Heart left ventricle (tissue), 16 donors: ENCODE data around the gene ADAM17. TPM values are rescaled to one million over a fixed set of nuclear protein-coding genes. Genes with fewer than 3 reads are reported as not detected.
A peak's percentile ranks its signal among the peaks of the same experiment; 100 is the strongest.
"Not testable (repeated sequence)": the region's sequence is repeated elsewhere in the genome, so short reads cannot be mapped to it uniquely, and the experiment has no call there.

Experiments
- ATAC-seq, 4 donors: fragments of 200-7000 bp; cut with Tn5 transposase; one replicate each; pipeline ENCODE4 v1.9.1; 2020 to 2022; ENCODE audit warnings: moderate library complexity in 4 of 4, mild to moderate bottlenecking in 3 of 4, moderate number of reproducible peaks in 1 of 4
- DNase-seq, 5 donors: peaks; one replicate each; pipeline ENCODE4 v3.0.0-alpha.2; 2020
- H3K27ac ChIP-seq, 12 donors: fragments of 200-600 bp; sonication (generic) in 4 of 12; one replicate each; pipeline versions ENCODE4 v1.5.0 to v1.8.0; 2016 to 2022; ENCODE audit warnings: mild to moderate bottlenecking in 2 of 12
- H3K27me3 ChIP-seq, 9 donors: fragments of 200-600 bp; sonication (generic) in 2 of 9; one replicate each; pipeline versions ENCODE4 v1.5.1 to v1.8.0; 2016 to 2022; ENCODE audit warnings: mild to moderate bottlenecking in 3 of 9
- H3K36me3 ChIP-seq, 9 donors: fragments of 200-600 bp; sonication (generic) in 2 of 9; one replicate each; pipeline versions ENCODE4 v1.5.0 to v1.8.0; 2018 to 2022; ENCODE audit warnings: mild to moderate bottlenecking in 2 of 9
- H3K4me1 ChIP-seq, 12 donors: fragments of 200-600 bp; sonication (generic) in 4 of 12; one replicate each; pipeline versions ENCODE4 v1.5.0 to v1.8.0; 2016 to 2022; ENCODE audit warnings: mild to moderate bottlenecking in 3 of 12
- H3K4me3 ChIP-seq, 12 donors: fragments of 200-600 bp; sonication (generic) in 4 of 12; one replicate each; pipeline versions ENCODE4 v1.5.0 to v1.8.0; 2017 to 2022; ENCODE audit warnings: mild to moderate bottlenecking in 9 of 12, moderate library complexity in 4 of 12
- H3K9me3 ChIP-seq, 12 donors: fragments of 200-600 bp; sonication (generic) in 4 of 12; one replicate each; pipeline versions ENCODE4 v1.5.0 to v1.8.0; 2016 to 2022; ENCODE audit warnings: mild to moderate bottlenecking in 1 of 12
- POLR2A ChIP-seq, 2 donors: fragments of 450-650 bp; IDR thresholded peaks; one replicate each; pipeline ENCODE4 v1.6.1; 2017; ENCODE audit warnings: antibody characterized with exemption in 2 of 2, mild to moderate bottlenecking in 2 of 2, moderate library complexity in 2 of 2
- WGBS, 4 donors: extraction: QIAGEN DNeasy Blood & Tissue Kit in 2 of 4; methylation state at CpG; one replicate each; pipeline versions ENCODE4 v1.1.5 to v1.1.7; 2013 to 2018; 5-methylcytosine and 5-hydroxymethylcytosine counted together
- intact Hi-C, 10 donors: fragments of 100-400 bp; cut with DNase I; formaldehyde crosslinking; loops; one replicate each; pipeline versions ENCODE4 v1.11.1 to v1.14.2; 2022
- polyA plus RNA-seq, 2 donors: library from polyadenylated mRNA; stranded (reverse); fragments of 200-250 nt; gene quantifications; one replicate each; pipeline ENCODE4 v1.2.3, GENCODE V29; 2013
- total RNA-seq, 9 donors: library from RNA; depleted of rRNA in 2 of 9; stranded (reverse); fragments of >200 nt in 2 of 9; fragmentation: NEBNext Ultra II Directional in 3 of 9; extraction: Animal tissue kit (Norgen Biotek cat#: 25700) in 3 of 9; gene quantifications; one replicate each; pipeline versions ENCODE4 v1.1.0 to v1.2.4, GENCODE V29; 2016 to 2023
- TF ChIP-seq, protein P1 (sequence below), 12 donors: fragments of 200-600 bp; sonication (generic) in 4 of 12; IDR thresholded peaks; one replicate each; pipeline versions ENCODE4 v1.5.0 to v1.8.0; 2018 to 2022; ENCODE audit warnings: antibody characterized with exemption in 12 of 12, mild to moderate bottlenecking in 5 of 12
- donor health status: ischemic (EF 13 %, LVEDD 7.1; RV severe dilation, severe dysfunction).
- donor health status: healthy with polysubstance abuse.
- donor health status: DM: no; HTN: yes; CAD: no.
- donor health status: DM: no; HTN: no; CAD: no.
- donor health status: ischemic (EF 25% LVEDD 6.9; RV normal size, moderate dysfunction).
- donor health status: ischemic (EF 25% LVEDD 5.7; RV mildly dilated, moderate dysfunction).
- donor health status: healthy.
- donor health status: DM: yes; HTN: yes; CAD: no.
- donor health status: ischemic (EF 35%, LVEDD 5.7; RV mildly dilated, moderate dysfunction).
- donor health status: nonischemic (EF 11% LVEDD 7.7; RV severe dilation, severe dysfunction).
- donor health status: DM: yes; HTN: yes; CAD: no.
- donor health status: PGD.
- donor health status: ischemic (EF 29% LVEDD 5.4; RV normal size, mild dysfunction).
- donor health status: nonischemic (EF 23%, LVEDD 6.1; RV moderate dilation, normal function).

Gene ADAM17
- total and polyA plus RNA-seq, 11 donors = 6.5 to 22.4 (median 15.0) TPM

DNA sequence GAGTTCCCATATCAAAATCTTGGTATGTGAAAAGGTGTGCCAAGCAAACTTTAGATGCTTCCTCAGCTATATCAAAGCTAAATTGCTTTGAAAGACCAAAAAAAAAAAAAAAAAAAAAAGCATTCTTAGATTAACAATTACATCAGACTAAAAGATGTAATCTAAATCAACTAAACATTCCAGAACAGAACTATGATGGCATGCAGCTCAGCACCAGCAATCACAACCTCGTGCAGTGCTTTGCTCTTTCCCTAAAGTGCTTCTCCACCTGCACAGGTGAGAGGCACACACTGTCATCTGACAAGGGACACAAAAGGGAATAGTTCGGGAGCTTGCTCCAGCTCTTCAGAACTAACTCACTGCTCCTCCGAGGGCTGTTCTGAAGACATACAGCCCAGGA lies 37.5 kb downstream of the ADAM17 start:
- WGBS, 4 donors = 77 to 86% (median 83%) methylated on average over 3 of the region's 3 CpGs
- DNase-seq (no peak), ATAC-seq (no peak)
- no peaks in the 10 kb centered on the region for H3K9me3 ChIP-seq
- intact Hi-C loops = no loop called here
- H3K4me1 ChIP-seq = no peaks in the 10 kb centered on the region
- H3K36me3 ChIP-seq = peaks cover 0 to 96% (median 89%) of the 10 kb centered on the region in 9 donors
- H3K27ac ChIP-seq = no peak overlapping the region
- no peak for TF ChIP-seq POLR2A (IDR thresholded peaks at IDR 0.05)
- TF ChIP-seq, protein P1, sequence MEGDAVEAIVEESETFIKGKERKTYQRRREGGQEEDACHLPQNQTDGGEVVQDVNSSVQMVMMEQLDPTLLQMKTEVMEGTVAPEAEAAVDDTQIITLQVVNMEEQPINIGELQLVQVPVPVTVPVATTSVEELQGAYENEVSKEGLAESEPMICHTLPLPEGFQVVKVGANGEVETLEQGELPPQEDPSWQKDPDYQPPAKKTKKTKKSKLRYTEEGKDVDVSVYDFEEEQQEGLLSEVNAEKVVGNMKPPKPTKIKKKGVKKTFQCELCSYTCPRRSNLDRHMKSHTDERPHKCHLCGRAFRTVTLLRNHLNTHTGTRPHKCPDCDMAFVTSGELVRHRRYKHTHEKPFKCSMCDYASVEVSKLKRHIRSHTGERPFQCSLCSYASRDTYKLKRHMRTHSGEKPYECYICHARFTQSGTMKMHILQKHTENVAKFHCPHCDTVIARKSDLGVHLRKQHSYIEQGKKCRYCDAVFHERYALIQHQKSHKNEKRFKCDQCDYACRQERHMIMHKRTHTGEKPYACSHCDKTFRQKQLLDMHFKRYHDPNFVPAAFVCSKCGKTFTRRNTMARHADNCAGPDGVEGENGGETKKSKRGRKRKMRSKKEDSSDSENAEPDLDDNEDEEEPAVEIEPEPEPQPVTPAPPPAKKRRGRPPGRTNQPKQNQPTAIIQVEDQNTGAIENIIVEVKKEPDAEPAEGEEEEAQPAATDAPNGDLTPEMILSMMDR (IDR thresholded peaks at IDR 0.05) = no peak
- H3K27me3 ChIP-seq = no peaks in the 10 kb centered on the region
- no peak overlapping the region for H3K4me3 ChIP-seq

DNA sequence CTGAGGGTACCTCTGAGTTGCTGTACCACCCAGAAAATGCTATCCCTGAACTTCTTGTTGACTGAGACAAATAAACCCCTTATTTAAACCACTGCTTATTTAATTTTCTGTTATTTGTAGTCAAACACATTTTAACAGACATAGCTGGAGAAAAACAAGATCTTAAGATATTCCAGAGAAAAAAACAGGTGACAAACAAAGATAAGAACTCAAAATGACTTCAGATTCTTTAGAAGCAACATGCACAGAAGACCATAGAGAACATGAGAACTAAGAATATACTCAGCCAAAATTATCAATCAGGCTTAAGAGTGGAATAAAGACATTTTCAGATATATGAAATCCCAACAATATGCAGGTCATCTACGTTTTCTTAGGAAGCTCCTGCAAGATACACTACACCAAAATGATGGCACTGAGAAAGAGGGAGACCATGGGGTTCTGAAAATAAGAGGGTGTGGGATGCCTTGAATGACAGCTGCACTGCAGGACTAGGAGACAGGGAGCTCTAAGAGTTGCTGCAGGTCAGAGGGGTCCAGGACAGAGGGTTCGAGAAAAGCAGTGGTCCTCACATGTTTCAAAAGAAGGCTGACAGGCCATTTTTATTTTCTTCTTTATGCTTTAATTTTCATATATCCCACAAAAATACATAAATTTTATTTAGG lies 38.4 kb downstream of the ADAM17 start:
- DNase-seq (no peak), ATAC-seq (no peak)
- Histone ChIP-seq H3K36me3 (peaks cover 0 to 96% (median 89%) of the 10 kb centered on the region in 9 donors), H3K9me3 (no peaks in the 10 kb centered on the region), H3K27ac (no peak overlapping the region), H3K27me3 (no peaks in the 10 kb centered on the region), H3K4me3 (no peak overlapping the region), H3K4me1 (no peaks in the 10 kb centered on the region)
- intact Hi-C loops = no loop called here
- 67 to 94% (median 93%) methylated on average over 2 of the region's 2 CpGs for WGBS, 4 donors
- TF ChIP-seq, protein P1 (IDR thresholded peaks at IDR 0.05) = no peak
- TF ChIP-seq POLR2A (IDR thresholded peaks at IDR 0.05) = no peak

DNA sequence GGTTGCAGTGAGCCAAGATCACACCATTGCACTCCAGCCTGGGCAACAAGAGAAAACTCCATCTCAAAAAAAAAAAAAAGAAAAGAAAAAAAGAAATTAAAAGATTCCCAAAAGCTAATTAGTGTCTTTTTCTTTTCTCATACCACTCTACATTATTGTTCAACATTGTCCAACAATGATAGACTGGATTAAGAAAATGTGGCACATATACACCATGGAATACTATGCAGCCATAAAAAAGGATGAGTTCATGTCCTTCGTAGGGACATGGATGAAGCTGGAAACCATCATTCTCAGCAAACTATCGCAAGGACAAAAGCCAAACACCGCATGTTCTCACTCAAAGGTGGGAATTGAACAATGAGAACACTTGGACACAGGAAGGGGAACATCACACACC lies 41.7 kb downstream of the ADAM17 start:
- H3K9me3 ChIP-seq, H3K27ac ChIP-seq, H3K4me1 ChIP-seq, DNase-seq, H3K4me3 ChIP-seq, intact Hi-C loops, H3K27me3 ChIP-seq, ATAC-seq: not testable (repeated sequence)
- 95 to 96% (median 96%) methylated on average over 3 of the region's 3 CpGs for WGBS, 4 donors
- H3K36me3 ChIP-seq = peaks cover 0 to 92% (median 64%) of the 10 kb centered on the region in 9 donors

DNA sequence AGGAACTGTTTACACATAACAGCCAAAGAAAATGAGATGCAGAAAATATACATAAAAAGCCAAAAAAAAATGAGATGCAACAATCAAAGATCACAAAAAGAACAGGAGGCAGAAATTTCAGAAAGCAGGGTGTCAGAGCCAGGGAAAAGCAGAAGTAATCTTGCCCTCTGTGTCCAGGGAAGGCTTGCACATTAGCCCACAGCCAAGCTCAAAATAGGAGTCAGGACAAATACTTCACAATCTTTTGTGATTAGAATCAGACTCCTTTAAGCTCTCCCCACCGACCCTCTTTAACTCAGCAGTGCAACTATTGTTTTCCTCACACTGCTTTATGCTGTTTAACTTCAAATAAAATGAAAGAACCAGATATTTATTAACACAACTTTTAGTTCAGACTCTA lies 46.7 kb downstream of the ADAM17 start:
- peaks cover 0 to 20% (median 0%) of the 10 kb centered on the region in 12 donors for H3K4me1 ChIP-seq
- 3 to 17% (median 15%) methylated on average over 1 of the region's 1 CpG for WGBS, 4 donors
- H3K9me3 ChIP-seq = no peaks in the 10 kb centered on the region
- H3K27ac ChIP-seq = peak overlapping the region in 1 of 12 donors; percentile 24
- H3K27me3 ChIP-seq = no peaks in the 10 kb centered on the region
- TF ChIP-seq, protein P1 (IDR thresholded peaks at IDR 0.05) = no peak
- no peak for TF ChIP-seq POLR2A (IDR thresholded peaks at IDR 0.05)
- H3K36me3 ChIP-seq = peaks cover 0 to 88% (median 48%) of the 10 kb centered on the region in 9 donors
- intact Hi-C loops = no loop called here
- DNase-seq (no peak), ATAC-seq (no peak)
- H3K4me3 ChIP-seq = no peak overlapping the region

DNA sequence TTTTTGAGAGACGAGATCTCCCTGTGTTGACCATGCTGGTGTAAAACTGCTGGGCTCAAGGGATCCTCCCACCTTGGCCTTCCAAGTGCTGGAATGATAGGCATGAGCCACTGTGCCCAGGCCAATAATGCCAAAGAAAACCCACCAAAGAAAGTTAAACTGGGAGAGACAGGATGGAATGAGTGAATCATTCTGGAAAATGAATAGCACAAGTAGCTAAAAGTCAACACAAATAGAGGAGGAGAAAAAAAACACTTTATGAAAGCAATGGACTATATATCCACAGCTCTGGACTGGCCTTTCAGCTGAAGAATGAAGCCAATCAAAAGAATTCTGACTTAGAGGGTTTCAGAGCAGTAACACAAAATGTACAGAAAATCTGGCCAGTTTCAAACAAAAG lies 57.4 kb downstream of the ADAM17 start:
- intact Hi-C loops = no loop called here
- H3K36me3 ChIP-seq = peaks cover 0 to 100% (median 86%) of the 10 kb centered on the region in 9 donors
- no peak for TF ChIP-seq POLR2A (IDR thresholded peaks at IDR 0.05)
- TF ChIP-seq, protein P1 (IDR thresholded peaks at IDR 0.05) = no peak
- peaks cover 0 to 8% (median 2%) of the 10 kb centered on the region in 12 donors for H3K4me1 ChIP-seq
- 60 to 70% (median 63%) methylated on average over 1 of the region's 1 CpG for WGBS, 4 donors
- no peaks in the 10 kb centered on the region for H3K27me3 ChIP-seq
- H3K4me3 ChIP-seq = no peak overlapping the region
- no peak for ATAC-seq
- no peak for DNase-seq
- no peak overlapping the region for H3K27ac ChIP-seq
- H3K9me3 ChIP-seq = no peaks in the 10 kb centered on the region
